ENCODE measurements around the gene PGBD1.

PGBD1 gene

DNA sequence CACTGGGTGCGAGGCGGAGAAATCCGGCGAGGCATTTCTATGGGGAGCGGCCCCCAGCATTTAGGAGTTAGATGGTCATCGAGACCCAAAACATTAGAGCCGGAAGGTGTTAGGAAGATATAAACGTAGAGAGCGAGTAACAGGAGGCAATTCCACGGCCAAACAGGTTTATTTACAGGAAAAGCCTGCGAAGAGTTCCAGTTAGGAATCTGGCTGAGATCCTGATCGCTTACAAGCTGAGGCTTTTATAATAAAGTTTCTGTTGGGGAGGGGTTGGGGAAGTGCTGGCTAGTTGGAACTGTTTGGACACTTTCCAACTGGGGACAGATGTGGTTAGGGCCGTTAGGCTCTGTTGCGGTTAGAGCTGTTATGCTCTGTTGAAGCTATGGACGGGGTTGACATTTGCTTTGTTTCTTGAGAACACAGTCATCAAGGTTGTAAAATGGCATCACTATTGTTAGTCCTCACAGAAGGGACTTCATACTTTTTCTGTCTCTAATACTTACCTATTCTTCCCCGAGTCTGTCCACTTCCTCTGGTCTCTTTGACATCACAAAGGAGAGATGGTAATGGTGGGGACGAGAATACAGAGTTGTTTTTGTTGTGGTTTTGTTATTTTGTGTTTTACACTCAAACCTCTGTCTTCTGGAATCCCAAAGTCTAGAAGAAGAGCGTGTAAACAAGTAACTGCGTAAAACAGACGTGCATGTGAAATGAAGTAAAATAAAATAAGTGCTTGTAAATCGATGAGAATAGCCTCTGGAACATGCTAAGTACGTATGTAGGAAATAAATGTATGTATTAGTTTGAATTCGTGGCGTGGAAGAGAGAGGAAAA, 55.1 kb downstream of the PGBD1 start:
- DNase-seq, result peak; percentile 6 to 54

DNA sequence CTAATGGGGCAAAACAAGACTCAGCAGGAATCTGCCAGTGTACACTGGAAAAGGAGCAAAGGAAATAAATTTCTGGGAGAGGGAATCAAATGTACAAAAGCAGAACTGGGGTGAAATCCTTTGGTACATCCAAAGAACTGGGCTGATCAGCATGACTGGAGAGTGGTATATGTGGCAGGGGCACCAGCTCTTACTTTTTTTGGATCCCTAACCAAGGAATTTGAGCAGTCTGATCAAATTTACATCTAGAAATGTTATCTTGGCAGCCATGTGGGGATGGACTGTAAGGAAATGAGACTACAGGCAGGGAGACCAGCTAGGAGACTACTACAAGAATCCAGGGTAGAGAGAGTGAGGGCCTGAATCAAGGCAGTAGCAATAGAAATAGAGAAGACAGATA, 55.7 kb downstream of the PGBD1 start:
- no peak for DNase-seq

DNA sequence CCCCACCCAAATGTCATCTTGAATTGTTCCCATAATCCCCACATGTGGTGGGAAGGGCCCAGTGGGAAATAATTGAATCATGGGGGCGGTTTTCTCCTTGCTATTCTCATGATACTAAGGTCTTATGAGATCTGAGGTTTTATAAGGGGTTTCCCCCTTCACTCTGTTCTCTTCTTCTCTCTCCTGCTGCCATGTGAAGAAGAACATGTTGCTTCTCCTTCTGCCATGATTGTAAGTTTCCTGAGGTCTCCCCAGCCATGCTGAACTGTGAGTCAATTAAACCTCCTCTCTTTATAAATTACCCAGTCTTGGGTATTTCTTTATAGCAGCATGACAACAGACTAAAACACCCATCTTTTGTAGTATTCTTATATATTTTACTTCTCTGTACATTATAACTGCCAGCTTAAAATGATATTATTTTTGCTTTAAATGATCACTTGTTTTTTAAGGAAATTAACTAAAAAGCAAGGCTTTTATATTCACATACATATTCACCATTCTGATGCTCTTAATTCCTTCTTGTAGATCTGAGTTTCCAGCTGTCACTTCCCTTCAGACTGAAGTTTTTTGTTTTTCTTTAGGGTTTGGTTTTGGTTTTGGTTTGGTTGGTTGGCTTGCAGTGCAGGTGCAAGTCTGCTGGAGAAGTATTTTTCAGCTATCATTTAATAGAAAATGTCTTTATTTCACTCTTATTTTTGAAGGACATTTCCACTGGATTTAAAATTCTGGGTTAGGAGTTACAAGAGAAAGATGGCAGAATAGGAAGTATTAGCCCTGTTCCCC, 59.1 kb downstream of the PGBD1 start:
- DNase-seq, result no peak

DNA sequence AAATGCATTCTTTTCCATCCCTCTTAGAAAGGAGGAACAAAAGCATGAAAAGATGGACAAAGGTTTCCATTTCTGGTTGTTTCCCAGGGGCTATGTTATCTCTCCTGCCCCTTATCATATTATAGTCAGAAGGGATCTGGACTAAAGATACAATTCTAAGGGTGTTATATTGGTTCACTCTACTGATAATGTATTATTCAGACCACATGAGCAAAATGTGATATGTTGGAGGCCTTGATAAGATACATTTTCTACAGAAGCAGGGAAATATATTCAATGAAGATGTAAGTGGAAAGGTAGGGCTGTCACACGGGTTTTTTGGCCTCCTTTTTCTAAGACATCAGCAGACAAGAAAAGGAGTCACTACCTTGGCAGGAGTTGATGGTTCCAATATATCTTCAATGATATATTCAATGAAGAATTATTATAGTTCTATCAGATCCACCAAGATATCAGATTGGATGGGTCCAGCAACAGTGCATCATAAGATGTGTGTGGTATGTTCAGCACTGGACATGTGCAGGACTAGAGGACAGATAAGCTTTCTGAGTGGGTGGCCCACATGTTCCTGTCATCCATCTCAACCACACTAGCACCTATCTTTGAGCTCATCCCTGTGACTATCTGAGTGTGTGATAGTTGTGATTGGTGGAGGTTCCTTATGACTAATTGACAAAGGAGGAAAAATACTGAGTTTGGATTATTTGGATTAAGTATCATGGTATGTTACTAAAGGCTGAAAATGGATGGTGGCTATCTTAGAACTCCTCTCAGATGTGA, 62.7 kb downstream of the PGBD1 start:
- DNase-seq, result no peak

DNA sequence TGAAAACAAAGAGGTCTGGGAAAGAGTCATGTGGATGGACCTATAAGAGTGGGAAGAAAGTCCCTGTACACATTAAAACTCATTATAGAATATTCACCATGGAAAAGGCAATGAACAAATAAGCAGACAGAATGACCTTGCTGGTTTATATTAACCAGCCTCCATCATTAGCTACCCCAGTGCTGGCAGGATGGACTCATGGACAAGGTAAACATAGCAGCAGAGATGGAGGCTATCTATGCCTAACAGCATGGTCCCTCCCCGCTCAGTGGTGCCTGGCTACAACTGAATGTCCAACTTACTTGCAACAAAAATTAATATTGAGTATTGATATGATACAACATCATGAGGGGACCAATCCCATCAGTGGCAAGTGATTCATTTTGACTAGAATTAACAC, 63.8 kb downstream of the PGBD1 start:
- DNase-seq, result no peak

DNA sequence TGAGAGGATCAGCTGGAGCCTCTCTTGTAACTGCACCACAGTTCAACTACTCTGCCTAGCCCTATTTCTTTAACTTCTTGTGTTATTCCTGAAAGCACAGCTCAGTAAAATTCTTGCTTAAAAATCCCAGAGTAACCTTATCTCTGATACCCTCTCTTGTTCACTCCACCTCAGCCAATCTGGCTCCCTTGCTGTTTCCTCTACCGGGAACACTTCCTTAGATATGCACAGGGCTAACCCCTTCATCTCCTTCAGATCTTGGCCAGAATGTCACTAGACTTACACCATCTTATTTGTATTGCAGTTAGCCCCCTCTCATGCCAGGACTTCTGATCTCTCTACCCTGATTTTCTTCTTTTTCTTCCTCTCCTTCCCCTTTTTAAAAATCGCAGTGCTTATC, 65.7 kb downstream of the PGBD1 start:
- DNase-seq, result no peak

DNA sequence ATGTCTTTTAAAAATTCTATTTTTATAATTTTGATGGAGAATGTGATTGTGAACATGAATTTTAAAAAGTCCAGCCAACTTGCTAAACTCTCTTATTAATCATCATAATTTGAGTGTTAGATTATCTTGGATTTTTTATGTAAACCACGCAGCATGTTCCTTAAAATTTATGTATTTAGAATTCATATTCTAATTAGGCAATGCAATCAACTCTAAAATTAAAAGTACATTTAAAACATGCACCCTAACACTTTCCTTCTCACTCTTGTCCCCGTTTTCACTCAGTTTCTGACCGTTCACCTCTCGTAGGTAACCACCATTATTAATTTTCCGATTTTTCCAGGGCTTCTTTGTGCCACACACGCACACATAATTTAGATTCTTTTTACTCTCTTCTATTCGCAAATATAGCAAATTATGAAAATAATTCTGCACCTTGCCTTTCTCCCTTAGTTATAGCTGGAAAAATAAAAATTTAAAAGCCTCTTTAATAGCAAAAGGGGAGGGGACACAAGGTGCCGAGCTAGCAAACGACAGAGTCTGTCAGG, 68.0 kb downstream of the PGBD1 start:
- DNase-seq, result no peak

DNA sequence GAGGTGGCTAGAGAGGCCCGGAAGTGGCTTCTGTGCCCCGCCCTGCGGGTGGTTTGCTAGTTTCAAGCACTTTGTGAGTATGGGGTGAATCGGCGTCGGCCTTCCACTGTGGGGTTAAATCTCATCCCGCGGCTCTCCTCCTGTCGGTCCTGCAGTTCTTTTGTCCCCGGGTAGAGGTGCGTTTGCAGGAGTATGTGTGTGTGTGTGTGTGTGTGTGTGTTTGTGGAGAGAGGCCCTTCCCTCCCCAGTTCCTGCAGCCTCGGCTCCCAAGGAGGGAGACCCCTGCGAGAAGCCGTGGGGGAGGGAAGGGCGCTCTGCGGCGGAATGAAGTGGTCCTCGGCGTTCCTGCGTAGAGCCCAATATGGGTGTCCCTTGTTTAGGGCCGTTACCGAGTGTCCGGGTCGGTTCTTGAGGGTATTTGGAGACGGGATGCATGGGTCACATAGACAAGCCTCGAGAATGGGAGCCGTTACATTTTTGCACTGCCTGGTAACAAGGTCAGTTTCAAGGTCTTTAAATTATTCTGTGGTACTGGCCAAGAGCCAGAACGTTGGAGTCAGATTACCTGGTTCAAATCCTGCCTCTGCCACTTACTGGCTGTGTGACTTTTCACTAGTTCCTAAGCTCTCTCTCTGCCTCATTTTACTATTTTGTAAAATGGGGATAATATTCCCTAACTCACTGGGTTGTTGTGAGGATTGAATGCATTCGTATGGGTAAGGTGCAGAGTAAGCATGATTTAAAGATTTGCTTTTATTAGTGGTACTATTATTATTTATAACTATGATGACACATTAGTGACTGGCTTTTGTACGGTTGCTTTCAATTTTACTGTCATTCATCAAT, 68.7 kb downstream of the PGBD1 start, which contains the start of gene ZKSCAN3:
TSS of gene ZKSCAN3 (plus strand) at position 56 of the 846 bp plus-strand sequence. CDS start 9,640 bp downstream, outside the sequence.
- peak; percentile 83 for DNase-seq

DNA sequence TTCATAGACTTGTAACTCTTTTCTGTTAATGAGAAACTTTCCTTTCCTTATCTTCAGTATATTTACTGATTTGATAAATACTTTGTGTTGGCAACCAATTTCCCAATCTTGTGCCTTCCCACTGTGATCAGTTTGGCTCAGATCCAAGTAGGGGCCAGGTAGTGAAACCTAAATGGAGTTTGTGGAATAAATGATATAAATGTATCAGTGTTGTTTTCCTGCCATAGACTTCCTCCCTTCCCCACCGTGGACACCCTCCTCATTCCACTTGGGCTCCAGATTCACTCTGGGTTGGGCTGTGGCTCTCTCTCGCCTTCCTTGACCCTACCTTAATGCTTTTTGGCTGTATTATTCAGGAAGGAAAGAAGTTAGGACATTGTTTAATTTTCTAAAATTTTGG, 69.7 kb downstream of the PGBD1 start:
- DNase-seq, result no peak

DNA sequence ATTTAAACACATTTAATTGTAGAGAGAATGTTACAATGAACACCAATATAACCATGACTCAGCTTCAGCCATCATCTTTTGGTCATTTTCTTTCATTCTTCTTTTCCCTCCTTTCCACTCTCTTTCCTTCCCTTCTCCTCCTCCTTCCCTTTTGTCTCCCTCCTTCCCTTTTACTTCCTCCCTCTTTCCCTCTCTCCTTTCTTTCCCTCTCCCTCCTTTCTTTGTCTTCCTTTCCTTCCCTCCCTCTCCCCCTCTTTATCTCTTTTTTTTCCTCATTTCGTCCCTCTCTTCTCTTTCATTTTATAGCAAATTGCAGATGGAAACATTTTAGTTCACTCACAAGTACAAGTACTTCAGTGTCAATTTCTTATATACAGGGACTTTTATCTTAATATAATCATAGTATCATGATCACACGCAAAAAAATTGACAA, 70.1 kb downstream of the PGBD1 start:
- DNase-seq, result no peak

All from CD4-positive, alpha-beta T cell treated with Interleukin-1 beta for 1 hour (primary cell).